Measurements from ENCODE around the gene NYNRIN. TPM values are rescaled to one million over a fixed set of nuclear protein-coding genes. Genes with fewer than 3 reads are reported as not detected.

NYNRIN gene
- total and polyA plus RNA-seq, 5 donors from 2014 or later = 0.02 to 0.22 TPM; not detected in 3

- no peak for ATAC-seq (ENCODE audit: low read depth in 2 of 2)
- peaks cover 32% of the 10 kb centered on the region for H3K4me1 ChIP-seq (ENCODE audit: control insufficient read depth, insufficient read depth, low read length, poor library complexity, severe bottlenecking)
- peaks cover 0 to 7% (median 0%) of the 10 kb centered on the region in 7 donors for H3K9me3 Mint-ChIP-seq
- peaks cover 38% of the 10 kb centered on the region for H3K36me3 Mint-ChIP-seq
- no peaks in the 10 kb centered on the region for H3K27me3 Mint-ChIP-seq
- peak overlapping the region in 2 of 4 donors; percentile 63 to 70 for H3K4me3 Mint-ChIP-seq
- H3K4me1 Mint-ChIP-seq = peaks cover 20 to 72% (median 37%) of the 10 kb centered on the region in 4 donors
- no peaks in the 10 kb centered on the region for H3K27me3 ChIP-seq (ENCODE audit: control insufficient read depth, insufficient read depth, low read length)
- DNase-seq = no peak
- no peak overlapping the region for H3K4me3 ChIP-seq (ENCODE audit: low read depth, low read length)
- no peak overlapping the region for H3K27ac ChIP-seq (ENCODE audit: insufficient read depth, low read length, poor library complexity, severe bottlenecking)
- H3K36me3 ChIP-seq (ENCODE audit: control insufficient read depth, insufficient read depth, low read length) = peaks cover 39% of the 10 kb centered on the region
- peak overlapping the region; percentile 8 to 59 (median 39) for H3K27ac Mint-ChIP-seq
- H3K9me3 ChIP-seq (ENCODE audit: control insufficient read depth in 2 of 2, low read length in 2 of 2) = no peaks in the 10 kb centered on the region
Observed at GRCh38 chr14:24439257-24439656, 40.5 kb downstream of the NYNRIN start.

- H3K36me3 Mint-ChIP-seq = peaks cover 37% of the 10 kb centered on the region
- H3K4me1 ChIP-seq (ENCODE audit: control insufficient read depth, insufficient read depth, low read length, poor library complexity, severe bottlenecking) = peaks cover 32% of the 10 kb centered on the region
- peak overlapping the region; percentile 42 to 70 (median 57) for H3K4me3 Mint-ChIP-seq
- H3K9me3 ChIP-seq (ENCODE audit: control insufficient read depth in 2 of 2, low read length in 2 of 2) = no peaks in the 10 kb centered on the region
- H3K27ac Mint-ChIP-seq = peak overlapping the region in 2 of 3 donors; percentile 59 to 75
- peaks cover 20 to 70% (median 35%) of the 10 kb centered on the region in 4 donors for H3K4me1 Mint-ChIP-seq
- no peaks in the 10 kb centered on the region for H3K27me3 ChIP-seq (ENCODE audit: control insufficient read depth, insufficient read depth, low read length)
- H3K4me3 ChIP-seq (ENCODE audit: low read depth, low read length) = no peak overlapping the region
- H3K27ac ChIP-seq (ENCODE audit: insufficient read depth, low read length, poor library complexity, severe bottlenecking) = no peak overlapping the region
- ATAC-seq (ENCODE audit: low read depth in 2 of 2) (no peak), DNase-seq (no peak)
- peaks cover 0 to 7% (median 0%) of the 10 kb centered on the region in 7 donors for H3K9me3 Mint-ChIP-seq
- no peaks in the 10 kb centered on the region for H3K27me3 Mint-ChIP-seq
- peaks cover 39% of the 10 kb centered on the region for H3K36me3 ChIP-seq (ENCODE audit: control insufficient read depth, insufficient read depth, low read length)
Observed at GRCh38 chr14:24439830-24440605, 41.2 kb downstream of the NYNRIN start.

- H3K36me3 ChIP-seq (ENCODE audit: control insufficient read depth, insufficient read depth, low read length) = peaks cover 39% of the 10 kb centered on the region
- peaks cover 0 to 7% (median 0%) of the 10 kb centered on the region in 7 donors for H3K9me3 Mint-ChIP-seq
- no peaks in the 10 kb centered on the region for H3K9me3 ChIP-seq (ENCODE audit: control insufficient read depth in 2 of 2, low read length in 2 of 2)
- H3K27me3 Mint-ChIP-seq = no peaks in the 10 kb centered on the region
- H3K4me3 Mint-ChIP-seq = peak overlapping the region; percentile 92 to 95 (median 94)
- H3K4me1 Mint-ChIP-seq = peaks cover 20 to 66% (median 33%) of the 10 kb centered on the region in 4 donors
- H3K27ac Mint-ChIP-seq = peak overlapping the region in 2 of 3 donors; percentile 77 to 99
- no peak for ATAC-seq (ENCODE audit: low read depth in 2 of 2)
- H3K36me3 Mint-ChIP-seq = peaks cover 33% of the 10 kb centered on the region
- H3K4me3 ChIP-seq (ENCODE audit: low read depth, low read length) = no peak overlapping the region
- no peaks in the 10 kb centered on the region for H3K27me3 ChIP-seq (ENCODE audit: control insufficient read depth, insufficient read depth, low read length)
- DNase-seq = no peak
- H3K4me1 ChIP-seq (ENCODE audit: control insufficient read depth, insufficient read depth, low read length, poor library complexity, severe bottlenecking) = peaks cover 32% of the 10 kb centered on the region
- peak overlapping the region; percentile 18 for H3K27ac ChIP-seq (ENCODE audit: insufficient read depth, low read length, poor library complexity, severe bottlenecking)
Observed at GRCh38 chr14:24440606-24441399, 42.0 kb downstream of the NYNRIN start.

- Mint-ChIP-seq H3K36me3 (peaks cover 31% of the 10 kb centered on the region), H3K27ac (peak overlapping the region; percentile 95 to 99 (median 98)), H3K4me3 (peak overlapping the region; percentile 92 to 95 (median 94)), H3K9me3 (peaks cover 0 to 7% (median 0%) of the 10 kb centered on the region in 7 donors), H3K27me3 (no peaks in the 10 kb centered on the region), H3K4me1 (peaks cover 19 to 62% (median 32%) of the 10 kb centered on the region in 4 donors)
- H3K4me1 ChIP-seq (ENCODE audit: control insufficient read depth, insufficient read depth, low read length, poor library complexity, severe bottlenecking) = peaks cover 28% of the 10 kb centered on the region
- peak overlapping the region; percentile 81 for H3K4me3 ChIP-seq (ENCODE audit: low read depth, low read length)
- ATAC-seq (ENCODE audit: low read depth in 2 of 2) = no peak
- H3K27ac ChIP-seq (ENCODE audit: insufficient read depth, low read length, poor library complexity, severe bottlenecking) = peak overlapping the region; percentile 96
- H3K27me3 ChIP-seq (ENCODE audit: control insufficient read depth, insufficient read depth, low read length) = no peaks in the 10 kb centered on the region
- no peaks in the 10 kb centered on the region for H3K9me3 ChIP-seq (ENCODE audit: control insufficient read depth in 2 of 2, low read length in 2 of 2)
- peaks cover 34% of the 10 kb centered on the region for H3K36me3 ChIP-seq (ENCODE audit: control insufficient read depth, insufficient read depth, low read length)
- no peak for DNase-seq
Observed at GRCh38 chr14:24441485-24441884, 42.7 kb downstream of the NYNRIN start.

- ATAC-seq (ENCODE audit: low read depth in 2 of 2) (no peak), DNase-seq (no peak)
- Mint-ChIP-seq H3K36me3 (peaks cover 27% of the 10 kb centered on the region), H3K9me3 (peaks cover 0 to 7% (median 0%) of the 10 kb centered on the region in 7 donors), H3K27me3 (no peaks in the 10 kb centered on the region), H3K4me1 (peaks cover 15 to 58% (median 28%) of the 10 kb centered on the region in 4 donors), H3K4me3 (peak overlapping the region; percentile 92 to 95 (median 94)), H3K27ac (peak overlapping the region; percentile 95 to 99 (median 98))
- Histone ChIP-seq H3K36me3 (ENCODE audit: control insufficient read depth, insufficient read depth, low read length) (peaks cover 34% of the 10 kb centered on the region), H3K27ac (ENCODE audit: insufficient read depth, low read length, poor library complexity, severe bottlenecking) (peak overlapping the region; percentile 96), H3K9me3 (ENCODE audit: control insufficient read depth in 2 of 2, low read length in 2 of 2) (no peaks in the 10 kb centered on the region), H3K27me3 (ENCODE audit: control insufficient read depth, insufficient read depth, low read length) (no peaks in the 10 kb centered on the region), H3K4me3 (ENCODE audit: low read depth, low read length) (peak overlapping the region; percentile 81), H3K4me1 (ENCODE audit: control insufficient read depth, insufficient read depth, low read length, poor library complexity, severe bottlenecking) (peaks cover 25% of the 10 kb centered on the region)
Observed at GRCh38 chr14:24441904-24442239, 43.1 kb downstream of the NYNRIN start.

- Histone ChIP-seq H3K9me3 (ENCODE audit: control insufficient read depth in 2 of 2, low read length in 2 of 2) (no peaks in the 10 kb centered on the region), H3K4me3 (ENCODE audit: low read depth, low read length) (peak within 1 kb of the TSS; percentile 95), H3K27ac (ENCODE audit: insufficient read depth, low read length, poor library complexity, severe bottlenecking) (peak within 1 kb of the TSS; percentile 96), H3K4me1 (ENCODE audit: control insufficient read depth, insufficient read depth, low read length, poor library complexity, severe bottlenecking) (peaks cover 19% of the 10 kb centered on the region), H3K36me3 (ENCODE audit: control insufficient read depth, insufficient read depth, low read length) (peaks cover 32% of the 10 kb centered on the region), H3K27me3 (ENCODE audit: control insufficient read depth, insufficient read depth, low read length) (no peaks in the 10 kb centered on the region)
- ATAC-seq (ENCODE audit: low read depth in 2 of 2) = peak; percentile 91 to 92
- H3K4me3 Mint-ChIP-seq = peak within 1 kb of the TSS; percentile 92 to 95 (median 94)
- peaks cover 26% of the 10 kb centered on the region for H3K36me3 Mint-ChIP-seq
- peaks cover 0 to 7% (median 0%) of the 10 kb centered on the region in 7 donors for H3K9me3 Mint-ChIP-seq
- peak within 1 kb of the TSS; percentile 95 to 99 (median 98) for H3K27ac Mint-ChIP-seq
- no peaks in the 10 kb centered on the region for H3K27me3 Mint-ChIP-seq
- H3K4me1 Mint-ChIP-seq = peaks cover 12 to 52% (median 25%) of the 10 kb centered on the region in 4 donors
- peak; percentile 96 to 100 (median 98) for DNase-seq
Observed at GRCh38 chr14:24442240-24443052, 43.6 kb downstream of the NYNRIN start, which contains the start of gene SDR39U1. TSS of gene SDR39U1 (minus strand) at chr14:24442776. CDS start at chr14:24442769, 7 bp downstream.

All from CD4-positive, CD25-positive, alpha-beta regulatory T cell (primary cell).